Activated naive CD4-positive, alpha-beta T cell treated with anti-CD3 and anti-CD28 coated beads, Interleukin-2, amount 50 U/mL, for 72 hours (primary cell): ENCODE data around the gene DIS3L2. TPM values are rescaled to one million over a fixed set of nuclear protein-coding genes. Genes with fewer than 3 reads are reported as not detected.

ENCODE experiments used
- ATAC-seq, 2 donors: fragments of 150-1000 bp; cut with Tn5 transposase; 2 replicates each; pipeline ENCODE4 v1.10.0; 2021; ENCODE audit warnings: mild to moderate bottlenecking in 2 of 2, moderate library complexity in 2 of 2
- DNase-seq, 2 donors: peaks; one replicate each; pipeline ENCODE4 v3.0.0; 2021 to 2022; ENCODE audit warnings: low spot score in 2 of 2
- H3K27ac Mint-ChIP-seq, 2 donors: one replicate each; pipeline ENCODE4 v1.8.0; 2022; ENCODE audit warnings: mild to moderate bottlenecking in 2 of 2, mixed read lengths in 2 of 2
- H3K36me3 Mint-ChIP-seq, 2 donors: one replicate each; pipeline ENCODE4 v1.8.0; 2022; ENCODE audit warnings: mixed read lengths in 2 of 2
- H3K9me3 Mint-ChIP-seq, 2 donors: one replicate each; pipeline ENCODE4 v1.8.0; 2022; ENCODE audit warnings: mixed read lengths in 2 of 2
- total RNA-seq, 2 donors: library from RNA; stranded (reverse); gene quantifications; one replicate each; pipeline ENCODE4 v1.2.3, GENCODE V29; 2022

DIS3L2 gene
- total RNA-seq, 2 donors from 2014 or later = 19.9 to 44.0 TPM

- Mint-ChIP-seq H3K27ac (no peak overlapping the region), H3K9me3 (no peaks in the 10 kb centered on the region), H3K36me3 (no peaks in the 10 kb centered on the region)
- no peak for ATAC-seq
- DNase-seq = no peak
These were observed 424.9 kb downstream of the DIS3L2 start for GRCh38 chr2:232386490-232386739.

Other genes with a start within 250 kb of the DIS3L2 start
- gene PDE6D, start 180.4 kb upstream of the DIS3L2 start, total RNA-seq = 10 to 100 TPM; 25.4 to 26.3 TPM
- gene COPS7B, start 175.3 kb upstream of the DIS3L2 start, total RNA-seq = 10 to 100 TPM; 49.8 to 58.3 TPM
- gene NPPC, start 35.3 kb upstream of the DIS3L2 start, total RNA-seq = under 1 TPM in 1 of 2 donors, not detected in 1; 0.41 TPM